Measurements from ENCODE around the gene WNK3.

WNK3 gene

GRCh38 chrX:54246866-54247265 is 111.0 kb downstream of the WNK3 start:
- no peak for DNase-seq (ENCODE audit: low spot score)

DNA sequence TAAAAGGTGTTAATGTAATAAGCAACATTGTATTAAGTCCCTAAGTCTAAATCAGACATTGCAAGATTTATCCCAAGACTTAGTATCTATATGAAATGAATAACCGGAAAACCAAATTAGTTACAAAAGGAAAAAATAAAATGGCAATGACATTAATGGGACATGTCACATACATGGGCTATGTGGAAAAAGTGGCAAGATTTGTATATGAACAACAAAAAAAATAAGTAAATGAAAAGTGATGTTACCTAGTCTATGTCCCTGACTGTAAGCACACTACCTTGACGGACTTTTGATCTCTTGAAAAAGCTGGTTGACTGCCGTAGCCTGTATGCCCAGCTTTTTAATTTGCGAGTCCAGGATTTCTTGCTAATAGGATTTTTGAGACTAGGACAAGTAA is 119.3 kb downstream of the WNK3 start:
- DNase-seq (ENCODE audit: low spot score): no peak

GRCh38 chrX:54237014-54237413 is 120.8 kb downstream of the WNK3 start:
- no peak for DNase-seq (ENCODE audit: low spot score)

- no peak for DNase-seq (ENCODE audit: low spot score)
These were observed 127.3 kb downstream of the WNK3 start for GRCh38 chrX:54230435-54231148.

- DNase-seq (ENCODE audit: low spot score): no peak
These were observed 134.3 kb downstream of the WNK3 start for GRCh38 chrX:54223581-54223980.

DNA sequence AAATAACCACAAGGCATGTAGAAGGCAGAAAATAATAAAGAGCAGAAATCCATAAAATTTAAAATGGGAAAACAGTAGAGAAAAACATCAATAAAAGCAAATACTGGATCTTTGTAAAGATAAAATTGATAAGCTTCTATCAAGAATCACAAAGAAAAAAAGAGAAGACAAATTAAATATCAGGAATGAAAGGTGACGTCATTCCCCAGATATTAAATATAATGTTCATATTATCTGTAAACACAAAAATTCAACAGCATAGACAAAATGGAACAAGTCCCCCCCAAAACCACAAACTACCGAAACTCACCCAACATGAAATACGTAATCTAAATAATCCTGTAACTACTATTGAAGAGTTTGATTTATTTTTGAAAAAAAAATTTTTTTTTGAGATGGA is 144.2 kb downstream of the WNK3 start:
- no peak for DNase-seq (ENCODE audit: low spot score)

- no peak for DNase-seq (ENCODE audit: low spot score)
These were observed 149.3 kb downstream of the WNK3 start for GRCh38 chrX:54208531-54208930.

DNA sequence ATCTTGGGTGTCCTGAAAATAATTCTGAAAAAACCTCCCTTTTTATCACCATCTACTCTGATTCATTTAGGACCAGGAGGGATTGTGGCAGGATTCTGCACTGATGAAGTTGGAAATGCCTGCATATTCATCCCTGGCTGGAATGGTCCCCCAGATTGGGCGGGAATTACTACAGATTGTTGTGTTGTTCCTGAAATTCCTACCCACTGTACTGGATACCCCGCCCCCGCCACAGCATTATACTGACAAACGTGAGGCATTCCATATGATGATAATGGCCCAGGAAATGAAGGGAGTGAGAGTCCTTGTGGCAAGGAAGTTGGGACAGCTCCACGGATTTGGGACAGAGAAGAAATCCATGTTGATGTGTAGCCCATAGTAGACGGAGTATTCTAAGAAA is 159.6 kb downstream of the WNK3 start:
- no peak for DNase-seq (ENCODE audit: low spot score)

DNA sequence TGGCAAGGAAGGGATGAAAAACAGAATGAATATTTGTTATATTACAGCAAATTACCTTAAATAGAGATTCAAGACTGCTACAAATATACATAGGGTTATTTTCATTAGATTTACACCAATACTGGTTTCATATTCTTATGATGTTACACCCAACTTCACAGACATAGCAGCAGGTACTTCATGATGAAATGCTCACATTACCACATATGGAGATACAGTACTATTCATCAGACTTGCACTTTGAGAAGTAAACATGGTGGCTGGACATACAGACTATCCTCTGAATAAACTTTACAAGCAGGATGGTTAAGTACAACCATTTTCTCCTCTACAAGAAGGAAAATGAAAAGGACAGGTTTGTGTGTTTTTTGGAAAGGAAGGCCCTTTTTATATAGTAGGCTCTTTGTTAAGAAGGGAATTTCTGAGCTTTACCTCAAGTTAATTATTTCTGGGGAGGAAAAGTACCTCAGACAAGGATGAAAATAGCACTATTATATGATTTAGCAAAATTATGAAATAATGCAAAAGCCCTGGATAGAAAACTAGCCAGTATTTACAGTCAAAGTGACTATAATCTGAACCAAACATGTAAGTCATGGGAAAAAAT is 162.8 kb downstream of the WNK3 start:
- DNase-seq (ENCODE audit: low spot score): no peak

GRCh38 chrX:54193085-54193821 is 164.6 kb downstream of the WNK3 start:
- DNase-seq (ENCODE audit: low spot score): no peak

DNA sequence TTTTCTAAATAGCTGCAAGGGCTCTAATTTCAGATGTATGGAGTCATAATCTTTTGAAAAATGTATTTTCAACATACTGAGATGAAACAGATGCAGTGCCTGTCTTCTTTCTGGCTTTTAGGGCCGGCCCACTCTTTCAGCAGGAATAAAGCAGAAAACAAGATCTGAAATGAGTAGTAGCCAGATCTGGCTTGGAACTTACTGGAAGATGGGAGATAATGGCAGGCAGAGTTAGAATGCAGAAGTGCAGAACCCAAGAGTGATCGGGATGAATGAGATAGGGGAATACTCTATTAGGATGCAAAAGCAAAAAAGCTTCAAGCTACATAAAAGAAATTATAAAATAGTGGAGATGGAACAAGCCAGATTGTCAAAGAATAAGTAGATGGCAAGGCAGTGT is 173.4 kb downstream of the WNK3 start:
- DNase-seq (ENCODE audit: low spot score): no peak

- peak; percentile 74 for DNase-seq (ENCODE audit: low spot score)
These were observed 174.8 kb downstream of the WNK3 start, which contains the start of gene FAM120C for GRCh38 chrX:54182864-54183613. Gene FAM120C, minus strand, starts transcription at chrX:54183254. Its CDS starts 56 bp downstream, at chrX:54183198.

DNA sequence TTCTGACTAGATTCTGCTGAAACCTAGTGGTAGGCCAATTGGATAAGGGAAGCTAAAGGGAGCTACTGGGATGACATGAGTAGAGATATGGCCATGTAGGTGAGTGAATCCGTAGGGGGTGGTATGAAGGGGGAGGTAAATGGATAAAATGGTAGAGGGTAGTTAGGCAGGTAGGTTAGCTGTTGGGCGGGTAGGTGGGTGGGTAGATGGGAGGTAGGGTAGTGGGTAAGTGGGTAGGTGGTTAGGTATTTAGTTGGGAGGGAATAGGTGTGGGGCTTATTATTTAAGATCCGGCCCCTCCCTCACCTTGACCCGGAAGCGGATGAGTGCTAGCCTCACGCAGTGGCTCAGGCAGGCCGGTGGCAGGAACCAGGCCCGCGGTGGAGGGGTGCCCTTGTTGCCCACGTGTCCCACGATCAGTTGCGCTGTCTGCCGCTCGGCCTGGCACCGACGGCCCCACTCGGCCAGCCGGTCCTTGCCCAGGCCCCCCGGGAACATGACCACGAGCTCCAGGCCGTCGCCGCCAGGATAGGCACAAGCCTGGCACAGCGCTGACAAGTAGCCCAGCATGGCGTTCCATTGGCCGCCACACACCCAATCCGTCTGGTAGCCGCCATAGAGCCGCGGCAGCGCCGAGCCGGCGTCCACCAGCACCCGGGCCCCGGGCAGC is 175.5 kb downstream of the WNK3 start:
- peak; percentile 35 for DNase-seq (ENCODE audit: low spot score)

DNA sequence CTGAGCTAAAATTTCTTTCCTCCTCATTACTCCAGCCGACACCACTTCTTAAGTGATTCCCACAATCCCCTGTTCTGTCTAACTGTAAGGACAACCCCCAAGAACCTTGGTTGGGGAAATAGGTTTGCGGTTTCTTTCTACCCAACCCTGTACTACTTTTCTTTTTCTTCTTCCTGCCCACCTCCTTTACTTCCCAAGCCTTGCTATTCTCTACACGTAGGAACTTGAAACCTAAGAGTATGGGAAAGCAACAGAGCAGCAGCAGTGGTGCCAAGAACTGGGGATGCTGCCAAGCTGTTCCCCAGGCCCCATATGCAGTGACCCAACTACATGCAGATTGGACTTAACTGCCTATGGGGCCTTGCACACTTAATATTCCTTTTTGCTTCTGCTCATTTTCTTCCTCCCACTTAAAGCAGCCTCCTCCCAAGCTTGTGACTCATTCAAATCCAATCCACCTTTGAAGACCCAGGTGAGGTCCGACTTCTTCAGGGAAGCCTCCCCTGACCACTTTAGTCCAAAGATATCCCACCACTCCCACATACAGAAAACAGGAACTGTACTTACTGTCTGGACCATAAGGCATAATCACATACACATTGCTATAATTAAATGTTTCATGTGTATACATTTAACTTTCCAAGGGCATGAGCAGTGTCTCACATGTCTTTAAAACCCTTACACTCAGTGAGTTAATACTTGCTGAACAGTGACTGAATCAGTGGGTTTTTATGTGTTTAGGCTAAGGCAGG is 176.5 kb downstream of the WNK3 start:
- no peak for DNase-seq (ENCODE audit: low spot score)

- no peak for DNase-seq (ENCODE audit: low spot score)
These were observed 177.4 kb downstream of the WNK3 start for GRCh38 chrX:54180403-54180802.

- DNase-seq (ENCODE audit: low spot score): no peak
These were observed 179.5 kb downstream of the WNK3 start for GRCh38 chrX:54178100-54178940.

DNA sequence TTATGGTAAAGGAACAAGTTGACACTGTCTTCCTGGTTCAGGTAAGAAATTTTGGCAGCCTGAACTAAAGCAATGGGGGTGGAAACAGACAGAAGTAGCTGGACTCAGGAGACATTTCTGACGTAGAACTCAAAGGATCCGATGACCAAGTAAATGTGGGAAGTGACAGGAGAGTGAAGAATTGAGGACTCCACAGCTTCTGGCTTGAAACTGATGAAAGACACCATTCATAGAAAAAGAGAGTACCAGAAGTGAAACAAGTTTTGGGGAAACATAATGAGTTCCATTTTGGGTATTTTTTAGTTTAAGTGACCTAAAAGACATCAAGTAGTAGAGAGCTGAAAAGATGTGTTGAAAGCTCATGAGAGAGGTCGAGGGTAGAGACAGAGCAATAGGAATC is 180.5 kb downstream of the WNK3 start:
- DNase-seq (ENCODE audit: low spot score): no peak

DNA sequence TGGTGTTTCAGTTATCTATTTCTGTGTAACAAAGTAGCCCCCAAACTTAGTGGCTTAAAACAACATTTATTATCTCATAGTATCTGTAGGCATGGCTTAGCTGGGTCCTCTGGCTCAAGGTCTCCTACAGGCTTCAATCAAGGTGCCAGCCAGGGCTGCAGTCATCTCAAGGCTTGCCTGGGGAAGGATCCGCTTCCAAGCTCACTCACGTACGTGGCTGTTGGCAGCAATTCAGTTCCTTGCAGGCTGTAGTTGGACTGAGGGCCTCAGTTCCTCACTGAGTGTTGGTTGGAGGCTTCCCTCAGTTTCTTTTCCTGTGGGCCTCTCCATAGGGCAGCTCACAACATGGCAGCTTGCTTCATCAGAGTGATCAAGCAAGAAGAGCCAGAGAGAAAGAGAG is 184.1 kb downstream of the WNK3 start:
- no peak for DNase-seq (ENCODE audit: low spot score)

DNA sequence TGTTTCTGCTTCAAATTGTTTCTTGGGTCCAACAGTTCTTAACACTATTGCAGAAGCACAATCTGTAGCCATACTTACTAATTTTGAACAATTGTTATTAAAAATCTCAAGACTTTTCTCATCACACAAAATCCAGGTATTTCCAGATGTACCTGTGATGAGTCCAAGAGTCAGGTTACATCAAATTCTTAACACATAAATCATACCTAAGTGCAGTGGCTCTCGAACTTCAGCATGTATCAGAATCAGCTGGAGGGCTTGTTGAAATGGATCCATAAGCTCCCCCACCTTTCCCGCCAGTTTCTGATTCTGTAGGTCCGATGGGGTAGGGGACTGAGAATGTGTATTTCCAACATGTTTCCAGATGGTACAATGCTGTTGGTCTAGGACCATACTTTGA is 185.4 kb downstream of the WNK3 start:
- DNase-seq (ENCODE audit: low spot score): no peak
